GM18526 (cell line): ENCODE data around the gene TRIO.

ENCODE experiments used
- POLR2A ChIP-seq: IDR thresholded peaks from 3 replicates; pipeline ENCODE4 v1.6.1; 2011; ENCODE audit not compliant: insufficient read length; ENCODE audit errors: extremely low read depth

The TRIO gene

GRCh38 chr5:14458414-14458813, 315.3 kb downstream of the TRIO start:
- no peak for TF ChIP-seq POLR2A

- TF ChIP-seq POLR2A: no peak
These were observed 317.8 kb downstream of the TRIO start for GRCh38 chr5:14460844-14461398.

- TF ChIP-seq POLR2A: no peak
These were observed 319.5 kb downstream of the TRIO start for GRCh38 chr5:14462681-14463080.

GRCh38 chr5:14463629-14464028, 320.5 kb downstream of the TRIO start:
- TF ChIP-seq POLR2A: no peak

GRCh38 chr5:14464096-14464495, 321.0 kb downstream of the TRIO start:
- no peak for TF ChIP-seq POLR2A

- no peak for TF ChIP-seq POLR2A
These were observed 321.5 kb downstream of the TRIO start for GRCh38 chr5:14464671-14465070.

GRCh38 chr5:14465116-14465515, 322.0 kb downstream of the TRIO start:
- no peak for TF ChIP-seq POLR2A

- no peak for TF ChIP-seq POLR2A
These were observed 322.6 kb downstream of the TRIO start for GRCh38 chr5:14465776-14466175.

GRCh38 chr5:14467251-14467650, 324.1 kb downstream of the TRIO start:
- TF ChIP-seq POLR2A: no peak

GRCh38 chr5:14467886-14468285, 324.7 kb downstream of the TRIO start:
- no peak for TF ChIP-seq POLR2A

- no peak for TF ChIP-seq POLR2A
These were observed 326.6 kb downstream of the TRIO start for GRCh38 chr5:14469551-14470377.

- no peak for TF ChIP-seq POLR2A
These were observed 328.4 kb downstream of the TRIO start for GRCh38 chr5:14471507-14471906.

GRCh38 chr5:14472986-14473567, 329.9 kb downstream of the TRIO start:
- no peak for TF ChIP-seq POLR2A

- no peak for TF ChIP-seq POLR2A
These were observed 331.9 kb downstream of the TRIO start for GRCh38 chr5:14475045-14475444.

- no peak for TF ChIP-seq POLR2A
These were observed 333.8 kb downstream of the TRIO start for GRCh38 chr5:14476786-14477435.

GRCh38 chr5:14479143-14479696, 336.1 kb downstream of the TRIO start:
- no peak for TF ChIP-seq POLR2A
